Lower lobe of right lung (tissue), 2 donors: ENCODE measurements around the gene OR5AU1. TPM values are rescaled to one million over a fixed set of nuclear protein-coding genes. Genes with fewer than 3 reads are reported as not detected.

ENCODE experiments used
- ATAC-seq, 2 donors: fragments of 200-7000 bp; cut with Tn5 transposase; one replicate each; pipeline ENCODE4 v1.9.1; 2020 to 2022; ENCODE audit warnings: mild to moderate bottlenecking in 2 of 2, moderate library complexity in 2 of 2
- DNase-seq: peaks from one replicate; pipeline ENCODE4 v3.0.0-alpha.2; 2020
- H3K27ac ChIP-seq: fragments of 200-600 bp; one replicate; pipeline ENCODE4 v1.8.0; 2022
- H3K27me3 ChIP-seq: fragments of 200-600 bp; one replicate; pipeline ENCODE4 v1.8.0; 2022; ENCODE audit warnings: low read depth
- H3K36me3 ChIP-seq: fragments of 200-600 bp; one replicate; pipeline ENCODE4 v1.8.0; 2022; ENCODE audit warnings: mild to moderate bottlenecking
- H3K4me1 ChIP-seq: fragments of 200-600 bp; one replicate; pipeline ENCODE4 v1.8.0; 2022
- H3K4me3 ChIP-seq: fragments of 200-600 bp; one replicate; pipeline ENCODE4 v1.8.0; 2022; ENCODE audit warnings: mild to moderate bottlenecking
- H3K9me3 ChIP-seq: fragments of 200-600 bp; one replicate; pipeline ENCODE4 v1.8.0; 2022
- intact Hi-C: fragments of 100-400 bp; cut with DNase I; formaldehyde crosslinking; loops from one replicate; pipeline ENCODE4 v1.11.0; 2022
- long read RNA-seq: library from polyadenylated mRNA; unstranded; transcript quantifications from one replicate; pipeline ENCODE4 v2.0.0, GENCODE V29; 2021
- total RNA-seq: library from RNA; stranded (reverse); fragmentation: NEBNext Ultra II Directional; extraction: Animal tissue kit (Norgen Biotek cat#: 25700); gene quantifications from one replicate; pipeline ENCODE4 v1.2.1, GENCODE V29; 2021
- TF ChIP-seq, protein P1 (sequence below): fragments of 200-600 bp; IDR thresholded peaks from one replicate; pipeline ENCODE4 v1.8.0; 2022; ENCODE audit warnings: antibody characterized with exemption, mild to moderate bottlenecking
- donor health status: DM: no; HTN: yes; CAD: no; lungs with severe emphysema.

The OR5AU1 gene
- total RNA-seq: not detected
- long read RNA-seq: 0 reads

DNA sequence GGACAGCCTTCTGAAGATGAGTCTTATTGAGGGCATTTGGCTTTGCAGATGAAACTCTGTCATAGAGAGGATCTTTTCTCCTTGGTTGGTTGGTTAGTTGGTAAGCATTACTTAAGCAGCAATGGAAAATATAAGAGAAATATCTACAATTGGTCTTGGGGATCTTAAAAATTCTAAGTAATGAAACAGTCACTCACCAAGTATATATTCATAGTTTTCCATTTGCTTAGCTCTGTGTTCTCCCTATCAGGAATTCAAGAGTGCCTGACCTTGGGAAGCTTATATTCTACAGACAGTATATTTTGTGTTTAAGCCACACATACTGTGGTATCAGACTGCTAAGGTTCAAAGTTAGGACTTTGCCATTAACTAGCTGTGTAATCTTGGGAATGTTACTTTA lies at the start of gene OR5AU1:
Gene OR5AU1 (minus strand): TSS at position 101 of the 400 bp plus-strand sequence. CDS start 191 bp downstream, outside the sequence.
- intact Hi-C loops: no loop called here
- TF ChIP-seq, protein P1, sequence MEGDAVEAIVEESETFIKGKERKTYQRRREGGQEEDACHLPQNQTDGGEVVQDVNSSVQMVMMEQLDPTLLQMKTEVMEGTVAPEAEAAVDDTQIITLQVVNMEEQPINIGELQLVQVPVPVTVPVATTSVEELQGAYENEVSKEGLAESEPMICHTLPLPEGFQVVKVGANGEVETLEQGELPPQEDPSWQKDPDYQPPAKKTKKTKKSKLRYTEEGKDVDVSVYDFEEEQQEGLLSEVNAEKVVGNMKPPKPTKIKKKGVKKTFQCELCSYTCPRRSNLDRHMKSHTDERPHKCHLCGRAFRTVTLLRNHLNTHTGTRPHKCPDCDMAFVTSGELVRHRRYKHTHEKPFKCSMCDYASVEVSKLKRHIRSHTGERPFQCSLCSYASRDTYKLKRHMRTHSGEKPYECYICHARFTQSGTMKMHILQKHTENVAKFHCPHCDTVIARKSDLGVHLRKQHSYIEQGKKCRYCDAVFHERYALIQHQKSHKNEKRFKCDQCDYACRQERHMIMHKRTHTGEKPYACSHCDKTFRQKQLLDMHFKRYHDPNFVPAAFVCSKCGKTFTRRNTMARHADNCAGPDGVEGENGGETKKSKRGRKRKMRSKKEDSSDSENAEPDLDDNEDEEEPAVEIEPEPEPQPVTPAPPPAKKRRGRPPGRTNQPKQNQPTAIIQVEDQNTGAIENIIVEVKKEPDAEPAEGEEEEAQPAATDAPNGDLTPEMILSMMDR: no peak
- no peak within 1 kb of the TSS for H3K4me3 ChIP-seq

DNA sequence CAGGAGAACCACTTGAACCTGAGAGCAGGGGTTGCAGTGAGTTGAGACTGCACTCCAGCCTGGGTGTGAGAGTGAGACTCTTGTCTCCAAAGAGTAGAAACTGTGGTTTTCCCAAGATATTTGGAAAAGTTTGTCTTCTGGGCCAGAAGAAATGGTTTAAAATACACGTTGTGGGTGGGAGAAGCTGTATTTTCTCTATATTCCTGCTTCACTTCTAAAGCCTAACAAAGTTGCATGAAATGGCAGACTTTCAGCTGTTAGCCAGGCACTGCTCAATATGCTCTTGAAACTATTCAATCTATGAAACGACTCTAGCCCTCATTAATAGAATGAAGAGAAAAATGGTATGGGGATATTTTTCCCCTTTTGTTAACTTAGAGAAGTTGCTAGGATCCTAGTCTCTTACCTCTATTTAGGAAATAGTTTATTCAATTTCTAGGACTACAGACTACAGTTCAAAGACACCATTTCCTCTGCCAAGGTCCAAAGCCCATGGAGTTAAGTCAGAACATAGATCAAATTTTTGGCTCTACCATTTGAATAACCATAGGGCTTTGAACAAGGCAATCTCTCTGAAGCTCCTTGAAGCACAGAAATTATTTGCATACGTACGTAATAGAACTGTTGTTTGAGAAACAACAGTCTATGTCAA lies 49.3 kb upstream of the OR5AU1 start:
- TF ChIP-seq, protein P1: no peak
- DNase-seq (no peak), ATAC-seq (no peak)
- Histone ChIP-seq H3K4me1 (peaks cover 19% of the 10 kb centered on the region), H3K27ac (no peak overlapping the region), H3K4me3 (no peak overlapping the region), H3K27me3 (no peaks in the 10 kb centered on the region), H3K36me3 (peaks cover 39% of the 10 kb centered on the region), H3K9me3 (no peaks in the 10 kb centered on the region)
- intact Hi-C loops: no loop called here

More for the DNA sequence above, at the start of gene OR5AU1:
- no peak for ATAC-seq
- Histone ChIP-seq H3K27ac (no peak within 1 kb of the TSS), H3K27me3 (no peaks in the 10 kb centered on the region), H3K9me3 (no peaks in the 10 kb centered on the region), H3K4me1 (no peaks in the 10 kb centered on the region), H3K36me3 (no peaks in the 10 kb centered on the region)
- DNase-seq: no peak

DNA sequence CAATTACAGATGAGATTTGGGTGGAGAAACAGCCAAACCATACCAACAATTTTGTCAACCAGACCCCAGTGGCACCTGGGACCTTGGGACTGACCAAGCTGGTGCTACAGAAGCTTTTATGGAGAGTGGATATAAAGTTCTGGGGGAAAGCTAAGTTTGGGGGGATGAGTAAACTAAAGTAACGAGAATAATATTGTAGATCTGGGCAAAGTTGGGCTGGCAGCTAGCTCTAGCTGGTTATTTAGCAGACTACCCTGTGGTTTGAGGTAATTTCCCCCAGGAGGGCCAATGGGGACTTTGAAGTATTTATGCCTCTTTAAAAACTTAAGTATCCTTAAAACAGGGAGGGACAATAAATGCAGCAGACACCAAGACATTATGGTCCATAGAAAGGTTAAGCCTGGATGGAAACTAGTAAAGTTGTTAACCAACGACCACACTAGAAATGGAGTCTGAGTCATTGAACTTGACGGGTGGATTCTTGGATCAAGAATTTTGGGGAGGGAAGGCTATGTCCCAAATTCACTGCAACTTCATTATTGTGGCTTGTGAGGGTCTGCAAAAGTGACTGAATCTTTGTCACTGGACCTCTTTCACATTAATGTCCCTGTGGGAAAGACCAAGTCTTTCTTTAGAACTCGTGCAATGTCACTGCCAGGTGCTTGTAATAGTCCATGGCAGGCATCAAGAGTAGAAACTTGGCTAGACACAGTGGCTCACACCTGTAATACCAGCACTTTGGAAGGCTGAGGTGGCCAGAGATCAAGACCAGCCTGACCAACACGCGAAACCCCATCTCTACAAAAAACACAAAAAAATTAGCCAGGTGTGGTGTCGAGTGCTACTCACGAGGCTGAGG lies 48.5 kb upstream of the OR5AU1 start:
- peaks cover 32% of the 10 kb centered on the region for H3K36me3 ChIP-seq

DNA sequence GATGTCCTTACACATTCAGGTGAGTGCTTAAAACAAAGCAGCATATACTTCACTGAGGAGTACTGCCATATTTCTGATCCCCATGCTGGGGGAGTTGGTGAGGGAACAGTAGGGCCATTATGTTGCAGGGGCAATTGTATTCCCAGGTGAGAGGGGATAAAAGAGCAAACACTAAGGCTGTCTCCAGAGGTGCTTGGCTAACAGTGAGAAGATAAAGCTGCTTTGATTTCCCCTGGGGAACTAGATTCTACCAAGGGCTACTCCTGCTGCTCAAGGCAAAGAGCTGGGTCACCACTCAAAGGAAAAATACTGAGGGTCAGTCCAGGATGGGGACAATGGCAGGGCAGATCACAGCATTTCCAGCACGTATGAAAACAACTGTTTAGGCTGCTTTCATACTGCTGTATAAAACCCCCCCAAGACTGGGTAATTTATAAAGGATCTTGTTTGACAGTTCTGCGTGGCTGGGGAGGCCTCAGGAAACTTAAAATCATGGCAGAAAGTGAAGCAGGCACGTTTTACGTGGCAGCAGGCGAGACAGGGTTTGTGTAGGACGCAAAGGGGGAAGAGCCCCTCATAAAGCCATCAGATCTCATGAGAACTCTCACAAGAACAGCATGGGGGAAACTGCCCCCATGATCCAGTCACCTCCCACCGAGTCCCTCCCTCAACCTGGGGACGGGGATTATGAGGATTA lies 47.8 kb upstream of the OR5AU1 start:
- DNase-seq (no peak), ATAC-seq (no peak)
- no peak overlapping the region for H3K4me3 ChIP-seq
- TF ChIP-seq, protein P1: no peak
- peaks cover 19% of the 10 kb centered on the region for H3K4me1 ChIP-seq
- no peak overlapping the region for H3K27ac ChIP-seq
- no peaks in the 10 kb centered on the region for H3K27me3 ChIP-seq
- H3K36me3 ChIP-seq: peaks cover 24% of the 10 kb centered on the region
- H3K9me3 ChIP-seq: no peaks in the 10 kb centered on the region
- intact Hi-C loops: no loop called here

More for the DNA sequence above, 48.5 kb upstream of the OR5AU1 start:
- Histone ChIP-seq H3K27ac (no peak overlapping the region), H3K27me3 (no peaks in the 10 kb centered on the region), H3K4me3 (no peak overlapping the region), H3K4me1 (peaks cover 19% of the 10 kb centered on the region), H3K9me3 (no peaks in the 10 kb centered on the region)
- TF ChIP-seq, protein P1: no peak
- intact Hi-C loops: no loop called here
- ATAC-seq: peak; percentile 54 to 72
- DNase-seq: no peak
